Inflammatory macrophage (primary cell): ENCODE measurements around the gene L3MBTL4.
"Not testable (repeated sequence)": the region's sequence is repeated elsewhere in the genome, so short reads cannot be mapped to it uniquely, and the experiment has no call there.

Experiments used
- DNase-seq, 2 donors: peaks; one replicate each; pipeline ENCODE4 v3.0.0-alpha.2; 2020 to 2022

Gene L3MBTL4

DNA sequence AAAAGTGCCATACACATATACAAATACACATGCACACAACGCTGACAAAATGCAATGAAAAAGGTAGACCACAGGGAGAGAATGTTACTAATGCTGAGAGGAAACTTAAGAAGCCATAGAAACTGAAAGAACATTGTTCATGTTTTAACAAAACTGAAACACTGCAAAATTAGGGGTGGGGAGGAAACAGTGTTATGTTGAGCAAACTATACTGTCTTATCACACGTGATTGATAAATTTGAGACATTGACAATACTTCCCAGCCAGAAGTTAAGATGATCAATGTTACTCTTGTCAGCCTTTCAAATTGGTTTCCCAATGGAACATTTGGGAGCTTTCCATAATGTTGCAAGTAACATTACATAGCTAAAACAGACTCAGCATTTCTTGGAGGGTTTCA lies 165.5 kb downstream of the L3MBTL4 start:
- DNase-seq = no peak

DNA sequence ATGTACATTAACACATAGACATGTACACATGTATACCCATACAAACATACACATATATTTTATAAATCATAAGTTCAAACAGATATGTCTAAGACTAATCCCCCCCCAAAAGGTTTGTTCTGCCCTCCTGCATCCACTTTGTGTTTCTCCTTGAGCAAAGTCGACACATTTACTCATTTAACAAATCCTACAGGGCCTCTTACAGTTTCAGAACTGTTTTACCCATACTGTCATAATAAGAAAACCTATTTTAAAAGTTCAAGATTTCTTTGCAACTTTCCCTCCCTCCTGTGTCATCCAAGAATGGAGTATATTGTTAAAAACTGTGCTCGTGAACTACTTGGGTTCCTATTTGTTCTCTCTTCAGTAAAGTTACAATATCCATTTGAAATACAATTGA lies 166.7 kb downstream of the L3MBTL4 start:
- no peak for DNase-seq

DNA sequence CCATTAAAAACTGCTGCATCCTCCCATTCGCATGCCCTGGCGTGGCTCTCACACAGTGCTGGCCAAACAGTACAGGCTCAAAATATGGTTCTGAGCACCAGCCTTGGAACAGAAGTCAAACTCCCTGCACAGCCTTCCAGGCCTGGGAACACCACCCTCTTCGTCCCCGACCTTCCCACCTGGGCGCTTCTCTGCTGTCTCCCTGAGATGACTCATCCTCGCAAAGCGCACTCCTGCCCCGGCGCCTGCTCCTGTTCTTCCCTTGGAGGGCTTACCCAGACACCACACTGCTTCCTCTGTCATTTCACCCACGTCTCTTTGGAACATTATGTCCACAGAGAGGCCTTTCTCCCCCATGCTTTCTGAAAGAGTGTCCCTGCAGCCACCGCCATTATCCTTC lies 172.7 kb downstream of the L3MBTL4 start:
- DNase-seq = no peak

DNA sequence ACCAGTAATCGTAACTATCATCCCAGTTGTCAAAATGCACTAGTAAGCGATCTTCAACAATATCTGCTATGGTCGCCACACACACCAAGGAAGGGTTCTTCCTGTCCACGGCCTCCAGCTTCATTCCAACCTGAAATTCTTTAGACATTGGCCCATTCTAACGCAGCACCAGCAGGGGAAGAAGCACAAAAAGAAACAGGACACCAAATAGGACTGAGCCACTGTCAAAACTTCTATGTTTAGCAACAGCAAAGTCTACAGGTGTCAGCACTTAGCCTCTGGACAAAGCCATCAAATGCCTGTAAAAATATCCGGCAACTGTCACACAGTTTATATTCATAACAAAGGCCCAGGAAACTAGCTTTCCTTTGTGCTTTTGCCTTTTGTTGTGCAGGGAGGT lies 175.0 kb downstream of the L3MBTL4 start:
- DNase-seq = no peak

DNA sequence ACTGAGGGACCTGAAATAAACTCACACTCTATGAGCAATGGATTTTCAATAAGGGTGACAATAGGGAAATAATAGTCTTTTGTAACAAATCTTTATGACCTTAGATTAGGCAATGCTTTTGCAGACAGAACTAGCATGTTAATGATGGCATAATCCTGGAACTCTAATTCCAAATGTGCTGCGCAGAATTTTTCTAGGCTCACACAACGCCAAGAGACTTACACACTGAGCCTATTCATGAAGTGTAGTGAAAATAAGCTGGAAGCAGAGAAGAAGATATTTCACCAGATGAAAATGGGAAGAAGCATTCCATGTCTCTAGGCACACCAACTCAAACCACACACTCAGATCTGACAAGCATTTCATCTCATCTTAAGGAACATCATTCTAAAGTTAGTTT lies 178.5 kb downstream of the L3MBTL4 start:
- DNase-seq = peak in 1 of 2 donors; percentile 7

DNA sequence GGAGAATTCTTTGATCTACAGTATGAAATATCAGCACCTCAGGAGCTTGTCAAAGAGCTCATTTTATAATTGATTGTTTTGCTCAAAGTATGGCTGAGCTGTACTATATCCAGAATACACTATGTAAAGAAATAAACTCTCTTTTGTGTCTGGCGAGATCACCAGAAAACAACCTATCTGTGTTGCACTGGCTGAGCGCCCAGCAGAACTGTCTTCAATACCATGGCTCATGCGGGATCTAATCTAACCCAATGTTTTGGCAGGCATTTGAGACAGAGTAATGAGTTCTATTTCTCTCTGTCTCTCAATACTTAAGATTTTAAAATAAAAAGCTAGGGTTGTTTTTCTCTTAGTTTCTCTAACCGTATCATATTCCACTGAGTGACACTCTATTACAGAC lies 192.4 kb downstream of the L3MBTL4 start:
- no peak for DNase-seq

DNA sequence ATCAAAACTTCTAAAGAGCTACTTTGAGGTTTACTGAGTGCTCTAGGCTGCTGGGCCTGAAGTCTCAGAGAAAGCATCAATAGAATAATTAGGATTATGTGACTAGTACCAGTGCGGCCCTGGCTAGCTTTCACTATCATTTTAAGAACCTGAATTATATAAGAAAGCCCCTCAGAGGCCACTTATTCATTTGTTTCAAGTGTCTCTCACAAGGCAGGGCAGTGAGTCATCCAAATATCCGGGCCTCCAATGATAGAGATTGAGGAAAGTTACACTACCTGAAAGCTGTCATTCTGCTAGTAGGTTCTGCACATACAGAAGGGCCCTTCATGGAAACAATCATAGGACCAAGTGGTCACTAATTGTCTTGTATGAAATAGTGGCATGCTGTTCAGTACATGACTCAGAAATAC lies 193.1 kb downstream of the L3MBTL4 start:
- DNase-seq = no peak

DNA sequence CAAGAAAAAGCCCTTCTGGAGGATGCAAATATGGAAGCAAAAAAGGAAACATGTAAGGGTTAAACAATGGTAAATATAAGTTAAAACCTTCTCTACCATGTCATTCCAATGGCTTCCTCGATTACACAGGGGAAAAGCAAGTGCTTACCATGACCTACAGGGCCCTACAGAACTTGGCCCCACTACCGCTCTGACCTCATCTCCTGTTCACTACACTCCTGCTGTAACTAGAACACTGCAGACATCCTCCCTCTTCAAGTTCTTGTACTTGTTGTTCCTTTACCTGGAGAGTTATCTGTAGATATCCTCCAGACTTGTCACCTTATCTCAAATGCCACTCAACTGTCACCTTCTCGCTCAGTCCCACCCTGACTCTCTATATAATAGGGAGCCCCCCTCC lies 194.6 kb downstream of the L3MBTL4 start:
- no peak for DNase-seq

DNA sequence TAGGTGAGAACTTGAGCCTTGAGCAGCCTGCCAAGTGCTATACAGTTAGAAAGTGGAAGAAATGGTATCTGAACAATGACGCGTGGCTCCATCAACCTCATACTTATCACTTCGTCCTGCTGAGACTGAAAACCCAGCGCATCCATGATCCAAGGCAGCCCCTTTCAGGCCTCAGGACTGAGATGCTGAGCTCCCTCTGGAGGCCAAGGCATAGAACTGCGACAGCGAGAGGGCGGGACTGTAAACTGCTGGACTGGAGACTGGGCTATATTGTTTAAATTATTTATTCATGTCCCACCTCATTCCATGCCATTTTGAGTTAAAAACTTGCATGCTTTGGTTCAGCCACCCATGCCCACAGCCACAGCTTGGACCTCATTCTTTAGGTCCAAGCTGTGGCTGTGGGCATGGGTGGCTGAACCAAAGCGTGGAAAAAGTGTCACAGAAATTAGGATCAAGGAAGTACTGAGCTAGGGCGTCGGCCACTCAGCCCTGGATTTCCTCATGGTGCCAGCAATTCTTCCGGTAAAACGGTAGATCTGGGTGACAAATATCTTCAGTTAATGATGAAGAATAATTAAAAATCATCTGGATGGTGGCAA lies 195.5 kb downstream of the L3MBTL4 start:
- DNase-seq = peak; percentile 21

DNA sequence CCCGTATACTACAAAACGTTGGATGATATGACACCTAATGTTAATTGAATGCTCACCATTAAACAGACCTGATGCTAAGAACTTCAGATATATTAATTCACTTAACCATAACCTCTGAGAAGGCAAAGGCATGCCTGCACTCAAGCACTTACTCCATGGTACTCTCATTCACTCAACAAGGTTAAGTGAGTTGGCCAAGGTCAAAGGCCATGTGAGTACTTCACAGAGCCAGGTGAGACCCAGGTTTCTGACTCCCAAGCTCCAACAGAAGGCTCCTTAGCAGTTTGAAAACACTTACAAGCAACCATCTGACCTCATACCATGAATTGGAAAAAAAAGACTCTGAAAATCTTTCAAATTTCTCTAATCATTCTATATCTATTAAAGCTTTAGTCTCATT lies 198.8 kb downstream of the L3MBTL4 start:
- DNase-seq = no peak

DNA sequence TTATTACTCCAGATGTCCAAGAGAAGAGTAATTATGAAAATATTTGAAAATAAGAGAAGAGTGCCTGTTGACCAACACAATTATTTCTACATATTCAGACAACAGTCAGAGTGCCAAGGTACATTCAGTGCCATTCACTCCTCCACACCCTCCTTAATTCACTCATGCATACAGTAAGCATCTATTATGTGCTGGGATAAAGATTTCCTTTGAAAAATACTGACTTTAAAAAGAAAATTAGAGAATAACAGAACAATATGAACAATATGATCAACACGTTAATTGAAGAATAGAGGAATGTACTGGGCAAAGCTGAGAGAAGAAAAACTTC lies 203.6 kb downstream of the L3MBTL4 start:
- DNase-seq = no peak

DNA sequence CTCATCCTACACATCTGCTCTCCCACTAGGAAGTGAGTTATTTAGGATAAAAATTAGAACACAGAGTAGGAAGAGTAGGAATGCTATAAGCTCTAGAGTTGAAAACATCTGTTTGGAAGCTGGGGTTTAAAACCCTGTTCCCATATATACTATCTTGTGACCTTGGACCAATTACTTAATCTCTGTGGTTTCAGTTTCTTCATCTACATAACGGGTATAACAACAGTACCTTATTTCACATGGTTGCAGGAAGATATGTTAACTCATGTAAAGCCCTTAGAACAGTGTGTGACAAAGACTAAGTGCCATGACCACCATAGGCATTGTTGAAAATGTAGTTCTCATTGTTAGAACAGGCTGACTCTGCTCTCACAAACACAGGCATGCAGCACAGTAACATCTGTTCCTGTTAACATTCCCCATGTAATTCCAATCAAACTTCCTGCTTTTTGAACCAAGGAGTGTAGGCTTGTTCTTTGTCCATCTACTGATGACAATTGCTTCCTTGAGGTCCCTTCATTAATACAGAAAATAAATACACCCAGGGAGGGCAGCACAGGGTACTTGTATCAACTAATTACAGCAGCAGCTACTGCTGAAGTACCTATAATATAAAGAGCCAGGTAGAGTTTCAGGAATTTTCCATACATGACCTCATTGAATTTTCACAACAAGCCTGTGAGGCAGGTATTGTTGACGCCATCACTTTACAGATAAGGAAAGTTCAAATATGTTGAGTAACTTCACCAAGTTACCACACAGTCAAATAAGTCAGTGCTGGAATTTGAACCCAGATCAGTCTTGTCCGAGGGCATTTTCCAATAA lies 204.2 kb downstream of the L3MBTL4 start:
- DNase-seq = peak in 1 of 2 donors; percentile 21

DNA sequence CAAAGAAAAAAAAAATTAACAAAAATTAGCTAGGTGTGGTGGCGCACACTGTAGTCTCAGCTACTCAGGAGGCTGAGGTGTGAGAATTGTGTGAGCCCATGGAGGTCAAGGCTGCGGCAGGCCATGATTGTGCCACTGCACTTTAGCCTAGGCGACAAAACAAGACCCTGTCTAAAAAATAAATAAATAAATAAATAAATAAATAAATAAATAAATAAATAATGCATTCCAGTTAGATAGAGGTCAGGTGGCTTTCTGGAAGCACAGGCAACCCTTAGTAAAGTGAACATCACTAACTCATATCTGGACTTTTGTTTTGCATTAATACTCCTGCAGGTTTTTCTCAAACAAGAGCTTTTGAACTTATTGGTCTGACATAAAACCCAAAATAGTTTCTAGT lies 206.8 kb downstream of the L3MBTL4 start:
- no peak for DNase-seq

DNA sequence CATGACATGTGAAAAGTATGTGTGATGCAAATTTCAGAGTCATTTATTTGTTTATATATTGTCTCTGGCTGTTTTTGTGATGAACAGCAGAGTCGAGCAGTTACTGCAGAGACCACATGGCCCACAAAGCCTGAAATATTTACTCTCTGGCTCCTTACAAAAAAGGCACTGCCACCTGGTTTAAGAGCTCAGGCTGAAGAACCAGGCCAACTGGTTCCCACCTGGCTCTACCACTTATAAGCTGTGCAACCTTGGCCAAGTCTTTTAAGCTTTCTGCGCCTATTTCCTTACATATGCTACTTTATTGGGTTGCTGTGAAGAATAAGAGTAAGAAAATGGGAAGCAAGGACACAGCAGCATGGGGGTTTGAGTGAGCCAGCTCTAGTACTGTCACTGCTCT lies 207.6 kb downstream of the L3MBTL4 start:
- DNase-seq = no peak

DNA sequence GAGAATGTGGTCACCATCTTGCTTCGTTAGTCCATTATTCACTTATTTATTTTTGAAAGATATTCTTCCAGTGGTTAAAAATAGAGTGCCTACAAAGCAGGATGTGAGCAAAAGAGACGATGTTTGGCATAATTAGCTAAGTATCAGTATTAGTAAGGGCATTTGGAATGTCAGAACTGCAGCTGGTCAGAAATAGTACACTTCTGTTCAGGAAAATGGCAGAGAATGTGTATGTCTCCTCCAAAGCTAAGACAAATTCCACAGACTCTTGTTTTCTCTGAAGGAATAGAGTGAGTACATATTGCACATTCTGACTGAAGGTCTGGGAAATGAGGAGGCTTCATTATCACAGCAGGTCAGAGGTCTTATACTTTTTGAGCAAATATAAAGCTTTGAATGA lies 209.0 kb downstream of the L3MBTL4 start:
- DNase-seq = no peak

DNA sequence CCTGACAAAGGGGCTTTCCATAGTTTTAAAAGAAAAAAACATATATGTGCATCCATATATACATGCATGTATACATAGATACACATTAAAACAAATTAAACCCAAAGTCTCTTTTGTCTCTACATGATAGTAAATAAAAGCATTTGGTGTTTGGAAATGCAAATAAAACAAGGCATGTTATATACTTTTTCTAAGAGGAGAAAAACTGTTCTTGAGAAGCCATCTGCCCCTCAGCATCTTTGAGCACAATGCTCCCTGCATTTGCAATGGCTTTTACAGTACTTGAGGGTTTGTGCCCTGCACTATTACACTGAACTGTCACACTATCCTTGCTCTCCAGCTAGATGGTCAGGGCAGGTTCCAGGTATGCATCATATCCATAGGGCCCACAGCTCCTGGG lies 210.2 kb downstream of the L3MBTL4 start:
- DNase-seq = no peak

DNA sequence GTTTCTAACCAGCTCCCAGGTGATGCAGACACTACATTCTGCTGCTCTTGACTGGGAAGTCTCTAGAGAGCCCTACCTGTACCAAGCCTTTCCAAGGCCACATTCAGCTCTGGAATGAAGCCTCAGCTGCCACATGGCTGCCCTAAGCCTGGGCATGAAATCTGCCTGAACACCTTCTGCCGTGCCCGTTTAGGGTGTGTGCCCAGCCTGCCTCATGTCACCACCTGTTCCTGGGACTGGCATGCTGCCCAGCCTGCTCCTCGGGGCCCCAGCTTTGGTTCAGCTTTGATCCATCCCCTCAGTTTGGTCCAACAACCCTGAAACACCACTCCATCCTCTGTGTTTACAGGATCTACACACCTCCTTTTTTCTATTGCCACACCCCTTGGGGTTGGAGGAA lies 210.9 kb downstream of the L3MBTL4 start:
- no peak for DNase-seq

DNA sequence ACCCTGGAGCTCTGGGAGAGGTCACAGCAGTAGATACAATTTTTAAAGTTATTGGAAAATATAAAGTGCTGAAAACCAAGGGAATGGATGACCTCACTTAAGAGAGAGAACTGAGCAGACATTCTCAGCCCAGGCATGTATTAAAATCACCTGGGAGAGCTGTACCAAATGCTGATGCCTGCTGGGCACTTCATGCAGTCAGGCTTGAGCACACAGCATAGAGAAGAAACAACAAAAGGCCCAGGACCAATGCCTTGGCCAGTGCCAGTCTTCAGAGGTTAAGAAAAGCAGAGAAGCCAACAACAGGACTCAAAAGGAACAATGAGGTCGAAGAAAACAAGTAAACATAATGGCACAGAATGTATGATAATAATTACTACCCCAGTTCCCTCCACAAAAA lies 211.8 kb downstream of the L3MBTL4 start:
- no peak for DNase-seq

DNA sequence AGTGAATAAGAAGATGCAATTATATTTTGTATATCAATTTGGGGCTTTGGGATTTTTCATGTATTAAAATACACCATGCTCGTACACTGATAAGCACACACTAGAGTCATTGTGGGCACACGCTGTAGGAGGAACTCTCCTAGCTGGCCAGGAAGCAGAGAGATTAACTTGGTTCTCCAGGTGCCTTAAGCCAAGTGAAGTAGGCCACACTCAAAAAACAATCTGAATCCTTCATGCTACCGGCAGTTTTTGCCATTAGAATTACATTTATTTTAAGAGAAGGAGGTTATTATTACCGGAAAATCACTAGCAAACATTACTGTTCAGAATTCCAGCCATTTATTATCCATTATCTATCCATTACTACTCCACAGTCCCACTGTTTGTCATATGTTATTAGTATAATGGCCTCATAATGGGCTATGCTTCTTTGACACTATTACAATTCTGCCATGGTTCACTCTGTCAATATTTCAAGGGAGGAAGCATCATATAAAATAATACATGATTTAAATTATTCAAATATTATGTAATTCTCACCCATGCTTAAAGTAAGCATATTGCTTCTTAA lies 214.4 kb downstream of the L3MBTL4 start:
- DNase-seq = no peak

DNA sequence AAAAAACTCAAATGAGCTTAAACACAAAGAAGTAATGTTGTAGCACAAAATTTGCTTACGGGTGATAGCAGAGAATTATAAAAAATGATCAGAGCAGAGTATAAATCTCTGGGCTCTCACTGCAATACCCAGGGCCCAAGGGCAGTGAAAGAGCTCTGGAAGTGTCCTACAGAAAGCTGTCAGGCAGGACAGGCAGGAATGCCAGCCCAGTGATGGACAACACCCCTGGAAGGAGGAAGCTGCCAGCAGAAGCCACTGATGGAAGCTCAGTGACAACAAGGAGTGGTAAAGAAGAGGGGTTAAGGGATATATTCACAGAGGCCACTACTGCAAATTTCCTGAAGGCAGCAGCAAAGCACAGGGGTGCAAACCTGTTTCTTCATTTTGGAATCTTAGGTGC lies 214.9 kb downstream of the L3MBTL4 start:
- DNase-seq = no peak

DNA sequence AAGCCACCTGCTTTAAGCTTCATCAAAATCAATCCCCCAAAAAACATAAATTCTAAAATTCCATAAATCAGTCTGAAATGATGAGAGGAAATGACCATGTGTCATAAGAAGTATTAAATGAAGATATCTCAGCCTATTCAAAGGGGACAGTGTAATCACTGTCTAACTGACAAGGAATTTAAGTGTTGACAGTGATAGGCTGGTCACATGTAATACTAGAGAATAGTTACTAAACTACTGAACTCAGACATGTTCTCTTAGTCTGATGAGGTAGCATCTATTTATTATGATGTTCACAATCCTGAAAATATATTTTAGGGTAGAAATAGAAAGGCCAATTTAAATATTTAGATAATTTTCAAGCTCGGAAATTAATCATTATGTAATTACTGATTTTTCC lies 216.1 kb downstream of the L3MBTL4 start:
- DNase-seq = no peak

DNA sequence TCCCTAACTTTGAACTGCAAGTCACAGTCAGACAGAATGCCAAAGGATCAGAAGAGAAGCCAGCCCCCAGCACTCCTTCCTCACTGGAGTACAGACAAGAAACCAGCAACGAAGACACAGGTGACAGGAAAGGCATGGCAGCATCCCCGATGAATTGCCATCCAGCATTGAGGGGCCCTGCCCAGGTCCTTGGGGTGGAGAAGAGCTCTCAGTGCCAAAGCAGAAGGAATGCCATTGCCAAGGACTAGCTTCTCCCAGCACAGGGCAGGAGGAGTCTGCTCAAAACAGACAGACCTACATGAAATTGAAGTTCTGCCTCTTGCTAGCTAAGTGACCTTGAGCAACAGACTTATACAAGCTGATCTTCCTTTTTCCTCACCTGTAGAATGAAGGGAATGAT lies 220.1 kb downstream of the L3MBTL4 start:
- DNase-seq = no peak

DNA sequence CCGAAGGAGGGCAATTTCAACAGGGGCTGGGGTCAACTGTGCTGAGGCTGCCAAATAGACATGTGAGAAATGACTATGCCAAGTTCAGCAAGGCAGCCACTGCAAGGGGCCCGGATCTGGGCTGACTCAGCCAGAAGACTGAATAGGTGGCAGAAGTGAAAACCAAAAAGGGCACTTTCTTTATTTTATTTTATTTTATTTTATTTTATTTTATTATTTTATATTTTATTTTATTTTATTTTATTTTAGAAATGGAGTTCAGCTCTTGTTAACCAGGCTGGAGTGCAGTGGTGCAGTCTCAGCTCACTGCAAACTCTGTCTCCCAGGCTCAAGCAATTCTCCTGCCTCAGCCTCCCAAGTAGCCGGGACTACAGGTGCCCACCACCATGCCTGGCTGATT lies 228.9 kb downstream of the L3MBTL4 start:
- not testable (repeated sequence) for DNase-seq

DNA sequence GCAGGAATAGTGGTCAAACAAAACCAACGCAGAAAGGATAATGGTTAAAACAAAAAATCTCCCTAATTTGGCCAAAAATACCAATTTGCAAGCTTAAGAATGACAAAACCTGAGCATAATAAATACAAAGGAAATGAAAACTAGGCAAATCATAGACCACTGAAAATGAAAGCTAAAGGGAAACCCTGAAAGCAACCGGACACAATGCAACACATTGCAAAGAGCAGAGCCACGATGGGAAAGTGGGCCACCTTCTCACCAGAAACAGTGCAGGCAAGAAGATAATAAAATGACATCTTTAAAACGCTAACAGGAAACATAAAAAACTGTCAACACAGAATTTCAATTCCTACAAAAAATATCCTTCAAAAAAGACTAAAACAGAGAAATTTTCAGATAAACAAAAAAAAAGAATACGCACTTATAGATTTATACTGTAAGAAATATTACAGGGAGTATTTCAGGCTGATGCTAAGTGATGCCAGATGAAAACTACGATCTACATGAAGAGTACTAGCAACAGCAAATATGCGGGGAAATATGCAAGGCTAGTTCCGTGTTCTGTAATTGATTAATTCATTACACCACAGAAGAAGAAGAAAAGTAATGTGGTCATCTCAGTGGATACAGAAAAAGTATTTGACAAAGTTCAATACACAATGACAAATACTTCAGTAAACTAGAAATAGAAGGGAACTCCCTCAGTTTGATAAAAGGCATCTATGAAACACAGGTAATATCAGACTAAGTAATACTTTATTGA lies 239.5 kb downstream of the L3MBTL4 start:
- no peak for DNase-seq
